Measurements from ENCODE around the gene NOXO1.
A peak's percentile ranks its signal among the peaks of the same experiment; 100 is the strongest.
"Not testable (repeated sequence)": the region's sequence is repeated elsewhere in the genome, so short reads cannot be mapped to it uniquely, and the experiment has no call there.

NOXO1 gene

GRCh38 chr16:1942047-1942809, 39.0 kb downstream of the NOXO1 start:
- Mint-ChIP-seq H3K9me3 (peaks cover 6% of the 10 kb centered on the region), H3K4me1 (peaks cover 41% of the 10 kb centered on the region), H3K36me3 (ENCODE audit: low read depth) (peaks cover under 1% of the 10 kb centered on the region), H3K27me3 (ENCODE audit: low read depth, poor library complexity) (peaks cover 7% of the 10 kb centered on the region), H3K4me3 (peak overlapping the region; percentile 92), H3K27ac (no peak overlapping the region)
- TF ChIP-seq, protein P1, sequence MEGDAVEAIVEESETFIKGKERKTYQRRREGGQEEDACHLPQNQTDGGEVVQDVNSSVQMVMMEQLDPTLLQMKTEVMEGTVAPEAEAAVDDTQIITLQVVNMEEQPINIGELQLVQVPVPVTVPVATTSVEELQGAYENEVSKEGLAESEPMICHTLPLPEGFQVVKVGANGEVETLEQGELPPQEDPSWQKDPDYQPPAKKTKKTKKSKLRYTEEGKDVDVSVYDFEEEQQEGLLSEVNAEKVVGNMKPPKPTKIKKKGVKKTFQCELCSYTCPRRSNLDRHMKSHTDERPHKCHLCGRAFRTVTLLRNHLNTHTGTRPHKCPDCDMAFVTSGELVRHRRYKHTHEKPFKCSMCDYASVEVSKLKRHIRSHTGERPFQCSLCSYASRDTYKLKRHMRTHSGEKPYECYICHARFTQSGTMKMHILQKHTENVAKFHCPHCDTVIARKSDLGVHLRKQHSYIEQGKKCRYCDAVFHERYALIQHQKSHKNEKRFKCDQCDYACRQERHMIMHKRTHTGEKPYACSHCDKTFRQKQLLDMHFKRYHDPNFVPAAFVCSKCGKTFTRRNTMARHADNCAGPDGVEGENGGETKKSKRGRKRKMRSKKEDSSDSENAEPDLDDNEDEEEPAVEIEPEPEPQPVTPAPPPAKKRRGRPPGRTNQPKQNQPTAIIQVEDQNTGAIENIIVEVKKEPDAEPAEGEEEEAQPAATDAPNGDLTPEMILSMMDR (IDR thresholded peaks at IDR 0.05) = no peak
- DNase-seq = no peak

GRCh38 chr16:1941162-1942046, 39.9 kb downstream of the NOXO1 start:
- DNase-seq = no peak
- peak overlapping the region; percentile 92 for H3K27ac Mint-ChIP-seq
- peaks cover 7% of the 10 kb centered on the region for H3K27me3 Mint-ChIP-seq (ENCODE audit: low read depth, poor library complexity)
- peaks cover 6% of the 10 kb centered on the region for H3K9me3 Mint-ChIP-seq
- H3K4me1 Mint-ChIP-seq = peaks cover 45% of the 10 kb centered on the region
- H3K4me3 Mint-ChIP-seq = peak overlapping the region; percentile 92
- TF ChIP-seq, protein P1 (IDR thresholded peaks at IDR 0.05) = no peak
- peaks cover 6% of the 10 kb centered on the region for H3K36me3 Mint-ChIP-seq (ENCODE audit: low read depth)

GRCh38 chr16:1940273-1941161, 40.8 kb downstream of the NOXO1 start:
- Mint-ChIP-seq H3K27me3 (ENCODE audit: low read depth, poor library complexity) (peaks cover 7% of the 10 kb centered on the region), H3K4me1 (peaks cover 45% of the 10 kb centered on the region), H3K4me3 (peak overlapping the region; percentile 52)

GRCh38 chr16:1939833-1940232, 41.4 kb downstream of the NOXO1 start:
- not testable (repeated sequence) for H3K9me3 Mint-ChIP-seq; H3K27ac Mint-ChIP-seq; H3K4me3 Mint-ChIP-seq; H3K27me3 Mint-ChIP-seq (ENCODE audit: low read depth, poor library complexity); H3K36me3 Mint-ChIP-seq (ENCODE audit: low read depth); DNase-seq
- H3K4me1 Mint-ChIP-seq = peaks cover 45% of the 10 kb centered on the region

More at GRCh38 chr16:1940273-1941161, 40.8 kb downstream of the NOXO1 start:
- peaks cover 6% of the 10 kb centered on the region for H3K9me3 Mint-ChIP-seq
- TF ChIP-seq, protein P1 (IDR thresholded peaks at IDR 0.05) = no peak
- peak overlapping the region; percentile 92 for H3K27ac Mint-ChIP-seq
- peaks cover 6% of the 10 kb centered on the region for H3K36me3 Mint-ChIP-seq (ENCODE audit: low read depth)
- DNase-seq = no peak

GRCh38 chr16:1938910-1939309, 42.4 kb downstream of the NOXO1 start:
- no peak for DNase-seq
- Mint-ChIP-seq H3K4me3 (no peak overlapping the region), H3K27me3 (ENCODE audit: low read depth, poor library complexity) (peaks cover 3% of the 10 kb centered on the region), H3K36me3 (ENCODE audit: low read depth) (peaks cover 6% of the 10 kb centered on the region), H3K9me3 (no peaks in the 10 kb centered on the region), H3K4me1 (peaks cover 40% of the 10 kb centered on the region), H3K27ac (no peak overlapping the region)
- TF ChIP-seq, protein P1 (IDR thresholded peaks at IDR 0.05) = no peak

All from nephron progenitor cell (in vitro differentiated cells).